MM.1S (cell line): ENCODE results near the gene SCUBE3.

Experiments
- DNase-seq: peaks from one replicate; pipeline ENCODE4 v3.0.0-alpha.2; 2015
- H2AFZ ChIP-seq: fragments of 300-600 bp; sonication (generic); 2 replicates; pipeline ENCODE4 v1.6.0; 2016; ENCODE audit warnings: antibody characterized with exemption, low read length
- H3F3A ChIP-seq: fragments of 300-600 bp; sonication (generic); 2 replicates; pipeline ENCODE4 v1.6.1; 2016; ENCODE audit warnings: mild to moderate bottlenecking, antibody characterized with exemption, low read length, moderate library complexity, mixed read lengths; ENCODE audit not compliant: insufficient read depth
- H3K27ac ChIP-seq: fragments of 300-600 bp; sonication (generic); 2 replicates; pipeline ENCODE4 v1.5.1; 2016; ENCODE audit warnings: mild to moderate bottlenecking, low read length
- H3K27me3 ChIP-seq: fragments of 300-600 bp; sonication (generic); replicated peaks from 2 replicates; pipeline ENCODE4 v1.6.0; 2016; ENCODE audit warnings: low read length; ENCODE audit not compliant: insufficient read depth
- H3K36me3 ChIP-seq: fragments of 300-600 bp; sonication (generic); replicated peaks from 2 replicates; pipeline ENCODE4 v1.6.1; 2016; ENCODE audit warnings: mild to moderate bottlenecking, low read length, mixed read lengths; ENCODE audit not compliant: insufficient read depth
- H3K4me1 ChIP-seq: fragments of 300-600 bp; sonication (generic); 2 replicates; pipeline ENCODE4 v1.6.1; 2016; ENCODE audit warnings: low read length, mixed read lengths
- H3K4me2 ChIP-seq: fragments of 300-600 bp; sonication (generic); 2 replicates; pipeline ENCODE4 v1.6.0; 2016; ENCODE audit warnings: low read depth, low read length
- H3K4me3 ChIP-seq: fragments of 300-600 bp; sonication (generic); 2 replicates; pipeline ENCODE4 v1.5.1; 2016; ENCODE audit warnings: low read length, mixed read lengths
- H3K79me2 ChIP-seq: fragments of 300-600 bp; sonication (generic); 2 replicates; pipeline ENCODE4 v1.6.1; 2016; ENCODE audit warnings: mixed run types, low read length, mixed read lengths
- H3K9ac ChIP-seq: fragments of 300-600 bp; sonication (generic); 2 replicates; pipeline ENCODE4 v1.6.1; 2016; ENCODE audit warnings: low read length, mixed read lengths
- H3K9me2 ChIP-seq: fragments of 300-600 bp; sonication (generic); replicated peaks from 2 replicates; pipeline ENCODE4 v1.6.1; 2016; ENCODE audit warnings: mild to moderate bottlenecking, low read length, mixed read lengths; ENCODE audit not compliant: insufficient read depth
- H3K9me3 ChIP-seq: fragments of 300-600 bp; sonication (generic); replicated peaks from 2 replicates; pipeline ENCODE4 v1.6.1; 2016; ENCODE audit warnings: mild to moderate bottlenecking, low read length, mixed read lengths; ENCODE audit not compliant: insufficient read depth
- H4K20me1 ChIP-seq: fragments of 300-600 bp; sonication (generic); 2 replicates; pipeline ENCODE4 v1.6.1; 2016; ENCODE audit warnings: mild to moderate bottlenecking, low read length, moderate library complexity, mixed read lengths; ENCODE audit not compliant: insufficient read depth
- EZH2 ChIP-seq: fragments of 300-600 bp; sonication (generic); optimal IDR thresholded peaks from 2 replicates; pipeline ENCODE3; 2017; ENCODE audit warnings: low read depth, mild to moderate bottlenecking, antibody characterized with exemption, low read length, mixed read lengths
- EZH2phosphoT487 ChIP-seq: fragments of 300-600 bp; sonication (generic); IDR thresholded peaks from 2 replicates; pipeline ENCODE4 v1.6.1; 2018; ENCODE audit warnings: antibody characterized with exemption, low read length
- TF ChIP-seq, protein P1 (sequence below): fragments of 300-600 bp; sonication (generic); IDR thresholded peaks from 2 replicates; pipeline ENCODE4 v1.5.1; 2016; ENCODE audit warnings: antibody characterized with exemption, low read length, mixed read lengths

Gene SCUBE3

DNA sequence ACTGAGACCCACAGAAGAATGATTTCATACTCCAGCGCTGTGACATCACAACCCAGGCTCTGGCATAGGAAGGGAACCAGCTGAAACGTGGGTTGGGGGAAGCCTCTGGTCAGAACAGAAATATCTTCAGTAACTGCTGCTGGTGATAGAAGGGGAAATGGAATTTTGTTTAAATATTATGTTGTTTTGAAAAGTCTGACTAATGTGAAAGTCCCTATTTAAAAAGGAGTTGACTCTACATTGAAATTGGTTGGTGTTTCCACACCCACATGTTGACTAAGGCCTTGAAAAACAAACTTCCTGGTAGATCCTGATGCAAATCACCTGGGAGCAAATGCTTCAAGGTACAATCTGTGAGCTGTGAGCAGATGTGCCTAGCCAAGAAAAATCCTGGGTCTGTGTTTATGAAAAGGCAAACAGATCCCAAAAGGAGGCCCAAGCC is 48.1 kb upstream of the SCUBE3 start:
- H3F3A ChIP-seq = no peaks in the 10 kb centered on the region
- no peaks in the 10 kb centered on the region for H3K9me2 ChIP-seq
- no peak for DNase-seq
- no peaks in the 10 kb centered on the region for H3K9me3 ChIP-seq
- no peaks in the 10 kb centered on the region for H3K79me2 ChIP-seq
- H2AFZ ChIP-seq = no peak overlapping the region
- H3K36me3 ChIP-seq = no peaks in the 10 kb centered on the region
- no peak overlapping the region for H3K4me2 ChIP-seq
- no peak overlapping the region for H3K4me3 ChIP-seq
- no peak overlapping the region for H3K27ac ChIP-seq
- H3K9ac ChIP-seq = no peak overlapping the region
- TF ChIP-seq, protein P1, sequence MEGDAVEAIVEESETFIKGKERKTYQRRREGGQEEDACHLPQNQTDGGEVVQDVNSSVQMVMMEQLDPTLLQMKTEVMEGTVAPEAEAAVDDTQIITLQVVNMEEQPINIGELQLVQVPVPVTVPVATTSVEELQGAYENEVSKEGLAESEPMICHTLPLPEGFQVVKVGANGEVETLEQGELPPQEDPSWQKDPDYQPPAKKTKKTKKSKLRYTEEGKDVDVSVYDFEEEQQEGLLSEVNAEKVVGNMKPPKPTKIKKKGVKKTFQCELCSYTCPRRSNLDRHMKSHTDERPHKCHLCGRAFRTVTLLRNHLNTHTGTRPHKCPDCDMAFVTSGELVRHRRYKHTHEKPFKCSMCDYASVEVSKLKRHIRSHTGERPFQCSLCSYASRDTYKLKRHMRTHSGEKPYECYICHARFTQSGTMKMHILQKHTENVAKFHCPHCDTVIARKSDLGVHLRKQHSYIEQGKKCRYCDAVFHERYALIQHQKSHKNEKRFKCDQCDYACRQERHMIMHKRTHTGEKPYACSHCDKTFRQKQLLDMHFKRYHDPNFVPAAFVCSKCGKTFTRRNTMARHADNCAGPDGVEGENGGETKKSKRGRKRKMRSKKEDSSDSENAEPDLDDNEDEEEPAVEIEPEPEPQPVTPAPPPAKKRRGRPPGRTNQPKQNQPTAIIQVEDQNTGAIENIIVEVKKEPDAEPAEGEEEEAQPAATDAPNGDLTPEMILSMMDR = no peak
- TF ChIP-seq EZH2phosphoT487 (no peak), EZH2 (no peak)
- H3K27me3 ChIP-seq = no peaks in the 10 kb centered on the region
- H3K4me1 ChIP-seq = no peaks in the 10 kb centered on the region
- no peaks in the 10 kb centered on the region for H4K20me1 ChIP-seq

GRCh38 chr6:35166116-35166515 is 47.6 kb upstream of the SCUBE3 start:
- no peaks in the 10 kb centered on the region for H3K9me2 ChIP-seq
- H3K27me3 ChIP-seq = no peaks in the 10 kb centered on the region
- H3K9ac ChIP-seq = no peak overlapping the region
- DNase-seq = no peak
- no peak overlapping the region for H3K4me2 ChIP-seq
- no peaks in the 10 kb centered on the region for H3K79me2 ChIP-seq
- no peaks in the 10 kb centered on the region for H3K9me3 ChIP-seq
- no peaks in the 10 kb centered on the region for H4K20me1 ChIP-seq
- no peak overlapping the region for H3K27ac ChIP-seq
- H3K36me3 ChIP-seq = no peaks in the 10 kb centered on the region
- no peaks in the 10 kb centered on the region for H3K4me1 ChIP-seq
- TF ChIP-seq EZH2phosphoT487 (no peak), EZH2 (no peak)
- TF ChIP-seq, protein P1 = no peak
- H3F3A ChIP-seq = no peaks in the 10 kb centered on the region
- H2AFZ ChIP-seq = no peak overlapping the region
- no peak overlapping the region for H3K4me3 ChIP-seq

- Histone ChIP-seq H3K4me3 (no peak overlapping the region), H3K4me1 (no peaks in the 10 kb centered on the region), H3K79me2 (no peaks in the 10 kb centered on the region), H3F3A (no peaks in the 10 kb centered on the region), H3K9ac (no peak overlapping the region), H4K20me1 (no peaks in the 10 kb centered on the region), H3K4me2 (no peak overlapping the region), H2AFZ (no peak overlapping the region), H3K9me3 (no peaks in the 10 kb centered on the region), H3K9me2 (no peaks in the 10 kb centered on the region), H3K27me3 (no peaks in the 10 kb centered on the region), H3K27ac (no peak overlapping the region), H3K36me3 (no peaks in the 10 kb centered on the region)
- no peak for DNase-seq
- TF ChIP-seq, protein P1 = no peak
- TF ChIP-seq EZH2phosphoT487 = no peak
- no peak for TF ChIP-seq EZH2
Observed at GRCh38 chr6:35166520-35166919, 47.2 kb upstream of the SCUBE3 start.
